ENCODE data around the gene RBM47. TPM values are rescaled to one million over a fixed set of nuclear protein-coding genes. Genes with fewer than 3 reads are reported as not detected.

Gene RBM47
- total RNA-seq, 3 donors from 2014 or later, result 66.6 to 151 (median 89.5) TPM

GRCh38 chr4:40600850-40601249 is 28.8 kb downstream of the RBM47 start:
- Histone ChIP-seq H3K36me3 (no peaks in the 10 kb centered on the region), H3K4me3 (no peak overlapping the region), H3K9me3 (no peaks in the 10 kb centered on the region), H3K4me1 (no peaks in the 10 kb centered on the region), H3K27ac (no peak overlapping the region), H3K27me3 (no peaks in the 10 kb centered on the region)
- no peak for TF ChIP-seq CTCF (IDR thresholded peaks at IDR 0.05)
- TF ChIP-seq POLR2AphosphoS5 (IDR thresholded peaks at IDR 0.05), result no peak
- TF ChIP-seq POLR2A (IDR thresholded peaks at IDR 0.05), result no peak
- intact Hi-C loops (cut with DNase I; ENCODE audit: low total_unique reads), result no loop called here
- no peak for DNase-seq (ENCODE audit: low spot score in 2 of 2)

GRCh38 chr4:40599431-40599830 is 30.2 kb downstream of the RBM47 start:
- no peaks in the 10 kb centered on the region for H3K36me3 ChIP-seq
- H3K9me3 ChIP-seq, result no peaks in the 10 kb centered on the region
- H3K27me3 ChIP-seq, result no peaks in the 10 kb centered on the region
- no peak overlapping the region for H3K27ac ChIP-seq
- intact Hi-C loops (cut with DNase I; ENCODE audit: low total_unique reads), result no loop called here
- no peak for DNase-seq (ENCODE audit: low spot score in 2 of 2)
- TF ChIP-seq CTCF (IDR thresholded peaks at IDR 0.05) (no peak), POLR2A (IDR thresholded peaks at IDR 0.05) (no peak), POLR2AphosphoS5 (IDR thresholded peaks at IDR 0.05) (no peak)
- no peak overlapping the region for H3K4me3 ChIP-seq
- no peaks in the 10 kb centered on the region for H3K4me1 ChIP-seq

DNA sequence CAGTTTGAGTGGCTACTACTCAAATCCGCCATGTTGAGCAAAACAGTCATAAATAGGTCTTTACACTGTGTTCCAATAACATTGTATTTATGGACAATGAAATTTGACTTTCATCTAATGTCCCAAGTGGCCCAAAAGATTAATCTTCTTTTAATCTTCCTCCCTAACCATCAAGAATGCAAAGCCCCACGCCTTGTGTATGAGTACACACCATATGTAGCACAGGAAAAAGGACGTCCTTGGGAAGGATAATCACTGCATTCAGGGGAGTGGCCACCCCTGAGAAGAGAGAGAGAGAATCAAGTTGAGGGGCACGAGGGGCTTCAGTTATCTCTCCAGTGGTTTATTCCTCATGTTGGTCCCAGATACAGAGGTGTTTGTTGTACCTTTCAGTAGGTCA is 33.1 kb downstream of the RBM47 start:
- no peak overlapping the region for H3K4me3 ChIP-seq
- H3K4me1 ChIP-seq, result no peaks in the 10 kb centered on the region

GRCh38 chr4:40595981-40596380 is 33.7 kb downstream of the RBM47 start:
- intact Hi-C loops (cut with DNase I; ENCODE audit: low total_unique reads), result no loop called here
- H3K27ac ChIP-seq, result no peak overlapping the region
- H3K4me3 ChIP-seq, result no peak overlapping the region
- H3K36me3 ChIP-seq, result no peaks in the 10 kb centered on the region
- no peaks in the 10 kb centered on the region for H3K27me3 ChIP-seq
- H3K4me1 ChIP-seq, result no peaks in the 10 kb centered on the region
- TF ChIP-seq CTCF (IDR thresholded peaks at IDR 0.05), result no peak
- TF ChIP-seq POLR2A (IDR thresholded peaks at IDR 0.05), result no peak
- no peaks in the 10 kb centered on the region for H3K9me3 ChIP-seq
- DNase-seq (ENCODE audit: low spot score in 2 of 2), result no peak

More for the DNA sequence above, 33.1 kb downstream of the RBM47 start:
- Histone ChIP-seq H3K27me3 (no peaks in the 10 kb centered on the region), H3K36me3 (no peaks in the 10 kb centered on the region), H3K9me3 (no peaks in the 10 kb centered on the region), H3K27ac (no peak overlapping the region)
- intact Hi-C loops (cut with DNase I; ENCODE audit: low total_unique reads), result no loop called here
- no peak for DNase-seq (ENCODE audit: low spot score in 2 of 2)
- TF ChIP-seq POLR2AphosphoS5 (IDR thresholded peaks at IDR 0.05), result no peak
- no peak for TF ChIP-seq POLR2A (IDR thresholded peaks at IDR 0.05)
- TF ChIP-seq CTCF (IDR thresholded peaks at IDR 0.05), result no peak

GRCh38 chr4:40594261-40595178 is 35.1 kb downstream of the RBM47 start:
- TF ChIP-seq POLR2AphosphoS5 (IDR thresholded peaks at IDR 0.05) (no peak), CTCF (IDR thresholded peaks at IDR 0.05) (no peak), POLR2A (IDR thresholded peaks at IDR 0.05) (no peak)
- no peak overlapping the region for H3K4me3 ChIP-seq
- intact Hi-C loops (cut with DNase I; ENCODE audit: low total_unique reads), result no loop called here
- no peak overlapping the region for H3K27ac ChIP-seq
- H3K36me3 ChIP-seq, result no peaks in the 10 kb centered on the region
- no peaks in the 10 kb centered on the region for H3K27me3 ChIP-seq
- H3K4me1 ChIP-seq, result no peaks in the 10 kb centered on the region
- H3K9me3 ChIP-seq, result no peaks in the 10 kb centered on the region
- no peak for DNase-seq (ENCODE audit: low spot score in 2 of 2)
